MM.1S (cell line): ENCODE measurements around the gene GABRA1.

Experiments
- EZH2 ChIP-seq: fragments of 300-600 bp; sonication (generic); optimal IDR thresholded peaks from 2 replicates; pipeline ENCODE3; 2017; ENCODE audit warnings: low read depth, mild to moderate bottlenecking, antibody characterized with exemption, low read length, mixed read lengths
- EZH2phosphoT487 ChIP-seq: fragments of 300-600 bp; sonication (generic); IDR thresholded peaks from 2 replicates; pipeline ENCODE4 v1.6.1; 2018; ENCODE audit warnings: antibody characterized with exemption, low read length
- TF ChIP-seq, protein P1 (sequence below): fragments of 300-600 bp; sonication (generic); IDR thresholded peaks from 2 replicates; pipeline ENCODE4 v1.5.1; 2016; ENCODE audit warnings: antibody characterized with exemption, low read length, mixed read lengths

DNA sequence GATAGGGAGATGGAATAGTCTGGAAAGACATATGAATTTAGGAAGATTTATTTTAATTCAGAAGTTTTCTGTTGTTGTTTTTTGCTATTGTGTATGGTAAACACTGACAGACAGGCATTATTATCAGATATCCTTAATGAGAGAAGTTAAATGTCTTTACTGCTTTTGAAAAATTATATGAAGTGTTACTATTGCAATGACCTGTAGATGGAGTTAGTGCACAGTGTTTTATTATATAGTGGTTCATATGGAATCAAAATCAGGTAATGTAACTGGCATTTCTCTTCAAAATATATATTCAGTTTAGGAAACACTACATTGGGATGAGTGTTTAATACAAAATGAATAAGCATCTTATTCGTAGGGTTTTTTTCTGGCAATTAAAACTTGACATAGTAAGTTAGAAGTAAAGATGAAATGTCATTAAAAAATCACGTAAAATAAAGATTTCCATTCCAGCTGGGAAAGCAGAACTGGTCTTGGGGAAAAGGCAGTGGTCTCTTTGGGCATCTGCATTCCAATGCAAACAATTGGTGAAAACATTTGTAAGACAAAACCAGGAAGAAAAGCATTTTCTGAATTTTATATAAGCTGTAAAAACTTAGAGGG is 3.9 kb downstream of the GABRA1 start:
- TF ChIP-seq, protein P1, sequence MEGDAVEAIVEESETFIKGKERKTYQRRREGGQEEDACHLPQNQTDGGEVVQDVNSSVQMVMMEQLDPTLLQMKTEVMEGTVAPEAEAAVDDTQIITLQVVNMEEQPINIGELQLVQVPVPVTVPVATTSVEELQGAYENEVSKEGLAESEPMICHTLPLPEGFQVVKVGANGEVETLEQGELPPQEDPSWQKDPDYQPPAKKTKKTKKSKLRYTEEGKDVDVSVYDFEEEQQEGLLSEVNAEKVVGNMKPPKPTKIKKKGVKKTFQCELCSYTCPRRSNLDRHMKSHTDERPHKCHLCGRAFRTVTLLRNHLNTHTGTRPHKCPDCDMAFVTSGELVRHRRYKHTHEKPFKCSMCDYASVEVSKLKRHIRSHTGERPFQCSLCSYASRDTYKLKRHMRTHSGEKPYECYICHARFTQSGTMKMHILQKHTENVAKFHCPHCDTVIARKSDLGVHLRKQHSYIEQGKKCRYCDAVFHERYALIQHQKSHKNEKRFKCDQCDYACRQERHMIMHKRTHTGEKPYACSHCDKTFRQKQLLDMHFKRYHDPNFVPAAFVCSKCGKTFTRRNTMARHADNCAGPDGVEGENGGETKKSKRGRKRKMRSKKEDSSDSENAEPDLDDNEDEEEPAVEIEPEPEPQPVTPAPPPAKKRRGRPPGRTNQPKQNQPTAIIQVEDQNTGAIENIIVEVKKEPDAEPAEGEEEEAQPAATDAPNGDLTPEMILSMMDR = peak; percentile 46
- no peak for TF ChIP-seq EZH2phosphoT487
- no peak for TF ChIP-seq EZH2
